Uterus (tissue), 4 donors: ENCODE data around the gene SURF2. TPM values are rescaled to one million over a fixed set of nuclear protein-coding genes. Genes with fewer than 3 reads are reported as not detected.

Experiments used
- DNase-seq, 2 donors: peaks; one replicate each; pipeline ENCODE4 v3.0.0-alpha.2; 2019 to 2020
- H3K27ac ChIP-seq, 2 donors: fragments of 200-600 bp; sonication (generic); 1 replicate in 1 of 2; 2 replicates in 1 of 2; pipeline ENCODE4 v1.5.1; 2016 to 2018
- H3K27me3 ChIP-seq, 2 donors: fragments of 200-600 bp; sonication (generic); one replicate each; pipeline ENCODE4 v1.5.1; 2018 to 2019; ENCODE audit warnings: control low read depth in 1 of 2
- H3K36me3 ChIP-seq, 2 donors: fragments of 200-600 bp; sonication (generic); one replicate each; pipeline ENCODE4 v1.5.1; 2019; ENCODE audit warnings: control low read depth in 1 of 2
- H3K4me1 ChIP-seq, 2 donors: fragments of 200-600 bp; sonication (generic); one replicate each; pipeline ENCODE4 v1.5.1; 2018 to 2019; ENCODE audit warnings: control low read depth in 1 of 2
- H3K4me3 ChIP-seq, 2 donors: fragments of 200-600 bp; sonication (generic); 1 replicate in 1 of 2; 2 replicates in 1 of 2; pipeline ENCODE4 v1.5.1; 2018 to 2019; ENCODE audit warnings: mild to moderate bottlenecking in 1 of 2
- H3K9me3 ChIP-seq, 2 donors: fragments of 200-600 bp; sonication (generic); one replicate each; pipeline ENCODE4 v1.5.1; 2019; ENCODE audit warnings: control low read depth in 1 of 2
- POLR2A ChIP-seq, 2 donors: fragments of 450-650 bp; IDR thresholded peaks; one replicate each; pipeline ENCODE4 v1.6.1; 2016; ENCODE audit warnings: antibody characterized with exemption in 2 of 2, mild to moderate bottlenecking in 1 of 2, moderate library complexity in 1 of 2
- intact Hi-C: fragments of 100-400 bp; cut with DNase I; formaldehyde crosslinking; loops from one replicate; pipeline ENCODE4 v1.15.1; 2023; ENCODE audit warnings: low total_unique reads
- total RNA-seq, 4 donors: library from RNA; depleted of rRNA in 3 of 4; stranded (reverse); fragments of >200 nt in 3 of 4; gene quantifications; one replicate each; pipeline versions ENCODE4 v1.1.0 to v1.2.4, GENCODE V29; 2014 to 2023
- TF ChIP-seq, protein P1 (sequence below), 4 experiments: fragments of 200-600 bp in 2 of 4; fragments of 450-650 bp in 2 of 4; sonication (generic) in 2 of 4; IDR thresholded peaks; one replicate each; pipeline ENCODE4 v1.5.1; 2016 to 2019; ENCODE audit warnings: antibody characterized with exemption in 4 of 4, mild to moderate bottlenecking in 2 of 4, moderate library complexity in 1 of 4
- donor health status: DM: yes; HTN: yes; CAD: no.

Gene SURF2
- total RNA-seq, 4 donors from 2014 or later = 0.51 to 15.3 (median 5.9) TPM; not detected in 1

DNA sequence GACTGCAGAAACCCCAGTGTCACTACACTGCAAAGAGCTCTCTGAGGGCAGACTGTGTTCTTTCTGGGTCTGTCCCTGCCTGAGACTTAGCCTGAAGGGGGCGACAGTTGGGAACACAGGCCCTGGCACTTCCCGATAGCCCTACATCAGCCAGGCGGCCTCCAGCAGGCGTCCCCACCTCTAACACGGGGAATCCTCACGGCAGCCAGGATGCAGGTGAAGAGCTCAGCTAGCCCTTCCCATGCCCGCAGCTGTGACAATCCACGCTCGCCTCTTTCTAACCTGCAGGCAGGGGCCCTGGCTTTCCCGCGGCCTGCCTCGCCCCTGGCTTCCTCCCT lies 14.3 kb upstream of the SURF2 start:
- no peak for TF ChIP-seq POLR2A (IDR thresholded peaks at IDR 0.05)
- TF ChIP-seq, protein P1, sequence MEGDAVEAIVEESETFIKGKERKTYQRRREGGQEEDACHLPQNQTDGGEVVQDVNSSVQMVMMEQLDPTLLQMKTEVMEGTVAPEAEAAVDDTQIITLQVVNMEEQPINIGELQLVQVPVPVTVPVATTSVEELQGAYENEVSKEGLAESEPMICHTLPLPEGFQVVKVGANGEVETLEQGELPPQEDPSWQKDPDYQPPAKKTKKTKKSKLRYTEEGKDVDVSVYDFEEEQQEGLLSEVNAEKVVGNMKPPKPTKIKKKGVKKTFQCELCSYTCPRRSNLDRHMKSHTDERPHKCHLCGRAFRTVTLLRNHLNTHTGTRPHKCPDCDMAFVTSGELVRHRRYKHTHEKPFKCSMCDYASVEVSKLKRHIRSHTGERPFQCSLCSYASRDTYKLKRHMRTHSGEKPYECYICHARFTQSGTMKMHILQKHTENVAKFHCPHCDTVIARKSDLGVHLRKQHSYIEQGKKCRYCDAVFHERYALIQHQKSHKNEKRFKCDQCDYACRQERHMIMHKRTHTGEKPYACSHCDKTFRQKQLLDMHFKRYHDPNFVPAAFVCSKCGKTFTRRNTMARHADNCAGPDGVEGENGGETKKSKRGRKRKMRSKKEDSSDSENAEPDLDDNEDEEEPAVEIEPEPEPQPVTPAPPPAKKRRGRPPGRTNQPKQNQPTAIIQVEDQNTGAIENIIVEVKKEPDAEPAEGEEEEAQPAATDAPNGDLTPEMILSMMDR (IDR thresholded peaks at IDR 0.05) = no peak
- no peak for DNase-seq
- H3K36me3 ChIP-seq = no peaks in the 10 kb centered on the region

DNA sequence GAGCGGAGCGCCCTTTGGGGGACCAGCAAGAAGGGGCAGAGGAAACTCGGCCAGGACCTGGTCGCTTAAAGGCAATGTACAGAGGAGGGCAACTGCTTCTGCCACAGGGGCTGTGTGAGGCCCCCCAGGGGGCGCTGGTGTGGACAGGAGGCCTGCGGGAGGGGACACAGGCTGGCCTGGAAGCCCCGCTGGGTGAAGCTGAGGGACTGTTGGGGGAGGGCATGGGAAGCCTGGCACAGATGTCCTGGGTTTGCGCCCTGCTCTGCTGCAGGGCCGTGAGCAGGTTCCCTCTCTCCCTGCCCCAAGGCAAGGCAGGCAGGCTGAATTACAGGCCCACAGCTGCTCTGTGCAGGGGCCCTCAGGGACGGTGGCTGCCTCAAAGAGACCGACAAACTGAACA lies 13.8 kb upstream of the SURF2 start:
- Histone ChIP-seq H3K27ac (no peak overlapping the region), H3K36me3 (no peaks in the 10 kb centered on the region), H3K4me1 (peaks cover 0 to 7% of the 10 kb centered on the region in 2 donors), H3K27me3 (no peaks in the 10 kb centered on the region), H3K9me3 (no peaks in the 10 kb centered on the region), H3K4me3 (no peak overlapping the region)
- DNase-seq = no peak
- intact Hi-C loops = no loop called here
- no peak for TF ChIP-seq POLR2A (IDR thresholded peaks at IDR 0.05)
- TF ChIP-seq, protein P1 (IDR thresholded peaks at IDR 0.05) = no peak

More for the DNA sequence above, 14.3 kb upstream of the SURF2 start:
- intact Hi-C loops = no loop called here
- H3K27ac ChIP-seq = no peak overlapping the region
- no peaks in the 10 kb centered on the region for H3K27me3 ChIP-seq
- H3K9me3 ChIP-seq = no peaks in the 10 kb centered on the region
- peaks cover 0 to 7% of the 10 kb centered on the region in 2 donors for H3K4me1 ChIP-seq
- H3K4me3 ChIP-seq = no peak overlapping the region

DNA sequence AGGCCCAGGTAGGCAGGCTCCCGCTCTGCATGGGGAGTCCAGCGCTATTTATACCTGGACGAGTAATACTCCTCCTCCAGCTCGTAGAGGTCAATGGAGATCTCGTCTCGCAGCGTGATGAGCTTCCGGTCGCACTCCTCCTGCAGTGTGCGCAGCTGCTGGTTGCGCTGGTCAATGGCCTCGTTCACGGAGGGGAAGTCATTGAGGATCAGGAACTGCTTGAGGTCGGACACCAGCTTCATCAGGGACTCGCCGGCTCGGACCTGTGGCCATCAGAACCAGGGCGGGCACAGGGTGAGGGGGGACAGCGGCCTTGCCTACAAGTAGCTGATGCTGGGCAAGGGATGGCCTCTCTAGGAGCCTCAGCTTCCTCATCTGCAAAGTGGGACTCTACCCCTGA lies 12.3 kb upstream of the SURF2 start:
- no peak for DNase-seq
- H3K4me3 ChIP-seq = no peak overlapping the region
- intact Hi-C loops = no loop called here
- H3K27ac ChIP-seq = no peak overlapping the region
- no peaks in the 10 kb centered on the region for H3K9me3 ChIP-seq
- no peak for TF ChIP-seq POLR2A (IDR thresholded peaks at IDR 0.05)
- TF ChIP-seq, protein P1 (IDR thresholded peaks at IDR 0.05) = no peak
- no peaks in the 10 kb centered on the region for H3K27me3 ChIP-seq
- H3K4me1 ChIP-seq = peaks cover 0 to 10% of the 10 kb centered on the region in 2 donors
- H3K36me3 ChIP-seq = no peaks in the 10 kb centered on the region

DNA sequence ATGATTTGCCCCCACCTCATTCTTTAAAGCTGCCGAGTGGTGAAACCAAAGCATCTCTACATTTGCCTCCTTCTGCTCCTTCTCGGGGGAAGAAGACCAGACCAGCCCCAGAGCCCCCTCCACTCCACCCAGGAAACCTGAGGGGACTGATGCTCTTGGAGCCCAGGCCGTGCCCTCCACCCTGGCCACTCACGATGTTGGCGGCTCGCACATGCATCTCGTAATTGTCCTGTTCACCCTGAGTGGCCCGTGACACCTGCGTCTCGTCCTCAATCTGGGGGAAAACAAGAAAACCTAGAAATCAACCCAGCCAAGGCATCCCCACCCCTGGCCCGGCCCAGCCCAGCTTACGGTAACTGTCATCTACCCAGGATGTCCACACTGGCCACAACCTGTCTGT lies 11.4 kb upstream of the SURF2 start:
- Histone ChIP-seq H3K27me3 (no peaks in the 10 kb centered on the region), H3K4me3 (no peak overlapping the region), H3K4me1 (peaks cover 0 to 15% of the 10 kb centered on the region in 2 donors), H3K9me3 (no peaks in the 10 kb centered on the region), H3K36me3 (no peaks in the 10 kb centered on the region), H3K27ac (no peak overlapping the region)
- no peak for DNase-seq
- intact Hi-C loops = no loop called here
- TF ChIP-seq, protein P1 (IDR thresholded peaks at IDR 0.05) = no peak
- no peak for TF ChIP-seq POLR2A (IDR thresholded peaks at IDR 0.05)

DNA sequence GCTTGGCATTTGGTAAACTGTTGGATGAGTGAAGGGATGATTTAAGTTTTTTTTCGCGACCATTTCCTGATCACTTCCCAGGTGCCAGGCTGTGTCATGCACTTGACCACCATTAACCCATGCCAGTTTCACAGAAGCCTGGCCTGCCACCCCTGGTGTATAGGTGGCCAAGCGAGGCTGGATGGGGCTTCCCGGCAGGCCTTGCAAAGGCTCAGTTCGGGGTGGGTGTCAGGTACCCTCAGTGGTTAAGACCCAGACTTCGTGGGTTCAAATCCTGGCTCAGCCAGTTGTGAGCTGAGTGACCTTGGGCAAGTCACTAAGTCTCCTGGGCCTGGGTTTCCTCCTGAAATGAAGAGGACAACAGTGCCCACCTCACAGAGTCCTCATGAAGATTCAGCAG lies 10.8 kb upstream of the SURF2 start:
- DNase-seq = no peak
- TF ChIP-seq POLR2A (IDR thresholded peaks at IDR 0.05) = no peak
- TF ChIP-seq, protein P1 (IDR thresholded peaks at IDR 0.05) = no peak
- peaks cover 0 to 15% of the 10 kb centered on the region in 2 donors for H3K4me1 ChIP-seq
- no peaks in the 10 kb centered on the region for H3K36me3 ChIP-seq
- no peaks in the 10 kb centered on the region for H3K27me3 ChIP-seq
- no peak overlapping the region for H3K27ac ChIP-seq
- no peak overlapping the region for H3K4me3 ChIP-seq
- intact Hi-C loops = no loop called here
- no peaks in the 10 kb centered on the region for H3K9me3 ChIP-seq
